Adrenal gland (tissue), 5 donors: ENCODE measurements around the gene GRIN3B.

ENCODE experiments used
- CTCF ChIP-seq, 6 experiments: fragments of 450-650 bp in 4 of 6; fragments of 200-600 bp in 2 of 6; sonication (generic) in 1 of 6; IDR thresholded peaks; 1 replicate in 5 of 6; 2 replicates in 1 of 6; pipeline versions ENCODE4 v1.5.1 to v1.8.0; 2016 to 2021; ENCODE audit warnings: antibody characterized with exemption in 6 of 6, mild to moderate bottlenecking in 2 of 6, moderate library complexity in 1 of 6
- POLR2A ChIP-seq, 2 donors: fragments of 450-650 bp; IDR thresholded peaks; one replicate each; pipeline ENCODE4 v1.6.1; 2017; ENCODE audit warnings: antibody characterized with exemption in 2 of 2, mild to moderate bottlenecking in 2 of 2, moderate library complexity in 1 of 2
- donor health status: DM: no; HTN: no; CAD: no.

GRCh38 chr19:1055886-1056620 is 55.8 kb downstream of the GRIN3B start:
- TF ChIP-seq CTCF (IDR thresholded peaks at IDR 0.05) (no peak), POLR2A (IDR thresholded peaks at IDR 0.05) (no peak)
